A673 (cell line): ENCODE results near the gene CEP131. TPM values are rescaled to one million over a fixed set of nuclear protein-coding genes. Genes with fewer than 3 reads are reported as not detected.

ENCODE experiments used
- BruUV-seq: library from RNA; stranded (reverse); fragments of 400-500 nt; replicated peaks from 2 replicates; lab custom pipeline; 2021; lab: Mats Ljungman, UMichigan
- CTCF ChIA-PET: fragments of 300-600 bp; sonication (Branson Sonifier 250); formaldehyde crosslinking; loops from one replicate; lab custom pipeline; 2022; ENCODE audit warnings: antibody characterized with exemption; lab: Charles Lee
- POLR2A ChIA-PET: fragments of 300-600 bp; sonication (Branson Sonifier 250); formaldehyde crosslinking; loops from one replicate; lab custom pipeline; 2022; ENCODE audit warnings: antibody characterized with exemption; ENCODE audit not compliant: low non-redundant PET; lab: Charles Lee
- DNase-seq: peaks from one replicate; pipeline ENCODE4 v3.0.0-alpha.2; 2015; ENCODE audit warnings: low spot score
- H3K27ac ChIP-seq: fragments of 200-600 bp; sonication (generic); 2 replicates; pipeline ENCODE4 v1.5.1; 2016; ENCODE audit warnings: mixed run types, low read depth, mild to moderate bottlenecking, mixed read lengths, antibody characterized with exemption, low read length; ENCODE audit not compliant: poor library complexity, severe bottlenecking
- H3K27me3 ChIP-seq: fragments of 200-600 bp; sonication (generic); replicated peaks from 2 replicates; pipeline ENCODE4 v1.6.1; 2017; ENCODE audit warnings: mixed run types, low read depth, mild to moderate bottlenecking, mixed read lengths, antibody characterized with exemption, low read length; ENCODE audit not compliant: insufficient read depth, poor library complexity
- H3K36me3 ChIP-seq: fragments of 200-600 bp; sonication (generic); 2 replicates; pipeline ENCODE4 v1.6.1; 2016; ENCODE audit warnings: mixed run types, mild to moderate bottlenecking, mixed read lengths, antibody characterized with exemption, low read length; ENCODE audit not compliant: insufficient read depth, poor library complexity, severe bottlenecking
- H3K4me1 ChIP-seq: fragments of 200-600 bp; sonication (generic); 2 replicates; pipeline ENCODE4 v1.6.1; 2017; ENCODE audit warnings: mixed run types, mild to moderate bottlenecking, mixed read lengths, antibody characterized with exemption, low read length; ENCODE audit not compliant: insufficient read depth, poor library complexity, severe bottlenecking
- H3K4me3 ChIP-seq: fragments of 200-600 bp; sonication (generic); 2 replicates; pipeline ENCODE4 v1.5.1; 2016; ENCODE audit warnings: low read depth, mixed run types, mild to moderate bottlenecking, mixed read lengths, low read length; ENCODE audit not compliant: poor library complexity, severe bottlenecking
- H3K9me3 ChIP-seq: fragments of 200-600 bp; sonication (generic); 2 replicates; pipeline ENCODE4 v1.6.1; 2016; ENCODE audit warnings: mixed run types, low read depth, mild to moderate bottlenecking, mixed read lengths, antibody characterized with exemption, low read length; ENCODE audit not compliant: poor library complexity, severe bottlenecking
- EZH2 ChIP-seq: fragments of 200-600 bp; sonication (generic); IDR thresholded peaks from 2 replicates; pipeline ENCODE4 v1.6.1; 2017; ENCODE audit warnings: borderline replicate concordance, low read depth, mild to moderate bottlenecking, mixed read lengths, antibody characterized with exemption, low read length; ENCODE audit not compliant: poor library complexity, severe bottlenecking
- intact Hi-C: fragments of 100-400 bp; cut with micrococcal nuclease; formaldehyde crosslinking; loops from one replicate; pipeline ENCODE4 v1.10.0; 2022; ENCODE audit not compliant: unreplicated experiment
- total RNA-seq: library from RNA; stranded (reverse); gene quantifications from 2 replicates; pipeline ENCODE4 v1.2.3, GENCODE V29; 2021
- TF ChIP-seq, protein P1 (sequence below): fragments of 300-800, 200-600 bp; sonication (generic); conservative IDR thresholded peaks from 2 replicates; pipeline ENCODE4 v1.5.1; 2017; ENCODE audit warnings: low read depth, mild to moderate bottlenecking, antibody characterized with exemption, low read length, moderate library complexity, mixed read lengths

The CEP131 gene
- total RNA-seq, 1 experiment from 2014 or later = 27.1 TPM

DNA sequence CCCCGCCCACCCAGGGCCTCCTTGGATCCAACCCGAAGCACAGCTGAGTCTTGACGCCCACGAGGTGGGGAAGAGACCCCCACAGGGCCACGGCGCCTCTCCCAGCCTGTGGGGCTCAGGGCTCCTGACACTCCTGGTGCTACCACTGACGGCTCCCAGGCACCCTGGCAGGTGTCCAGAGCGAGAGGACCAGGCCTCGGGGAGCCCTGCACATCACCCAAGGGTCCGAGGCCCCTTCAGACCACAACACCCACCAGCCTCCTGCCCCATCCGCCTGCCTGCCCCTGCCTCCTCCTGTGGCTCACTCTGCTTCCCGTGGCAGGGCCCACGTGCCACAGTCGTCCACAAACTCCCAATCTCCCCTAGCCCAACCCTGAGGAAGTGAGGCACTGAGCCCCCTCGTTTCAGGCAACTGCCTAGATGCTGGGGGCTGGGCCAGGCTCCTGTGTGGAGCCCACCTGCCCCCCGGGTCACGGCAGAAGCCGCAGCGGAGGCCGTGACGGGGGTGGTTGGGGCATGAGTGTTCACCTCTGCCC is 28.5 kb downstream of the CEP131 start:
- Histone ChIP-seq H3K4me3 (no peak overlapping the region), H3K4me1 (no peaks in the 10 kb centered on the region), H3K9me3 (no peaks in the 10 kb centered on the region), H3K27me3 (no peaks in the 10 kb centered on the region), H3K36me3 (peaks cover under 1% of the 10 kb centered on the region), H3K27ac (no peak overlapping the region)
- no peak for DNase-seq
- ChIA-PET CTCF (no interaction called here), POLR2A (no interaction called here)
- intact Hi-C loops = no loop called here
- TF ChIP-seq, protein P1, sequence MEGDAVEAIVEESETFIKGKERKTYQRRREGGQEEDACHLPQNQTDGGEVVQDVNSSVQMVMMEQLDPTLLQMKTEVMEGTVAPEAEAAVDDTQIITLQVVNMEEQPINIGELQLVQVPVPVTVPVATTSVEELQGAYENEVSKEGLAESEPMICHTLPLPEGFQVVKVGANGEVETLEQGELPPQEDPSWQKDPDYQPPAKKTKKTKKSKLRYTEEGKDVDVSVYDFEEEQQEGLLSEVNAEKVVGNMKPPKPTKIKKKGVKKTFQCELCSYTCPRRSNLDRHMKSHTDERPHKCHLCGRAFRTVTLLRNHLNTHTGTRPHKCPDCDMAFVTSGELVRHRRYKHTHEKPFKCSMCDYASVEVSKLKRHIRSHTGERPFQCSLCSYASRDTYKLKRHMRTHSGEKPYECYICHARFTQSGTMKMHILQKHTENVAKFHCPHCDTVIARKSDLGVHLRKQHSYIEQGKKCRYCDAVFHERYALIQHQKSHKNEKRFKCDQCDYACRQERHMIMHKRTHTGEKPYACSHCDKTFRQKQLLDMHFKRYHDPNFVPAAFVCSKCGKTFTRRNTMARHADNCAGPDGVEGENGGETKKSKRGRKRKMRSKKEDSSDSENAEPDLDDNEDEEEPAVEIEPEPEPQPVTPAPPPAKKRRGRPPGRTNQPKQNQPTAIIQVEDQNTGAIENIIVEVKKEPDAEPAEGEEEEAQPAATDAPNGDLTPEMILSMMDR = no peak
- no peak for TF ChIP-seq EZH2
- BruUV-seq = no TSS peak

DNA sequence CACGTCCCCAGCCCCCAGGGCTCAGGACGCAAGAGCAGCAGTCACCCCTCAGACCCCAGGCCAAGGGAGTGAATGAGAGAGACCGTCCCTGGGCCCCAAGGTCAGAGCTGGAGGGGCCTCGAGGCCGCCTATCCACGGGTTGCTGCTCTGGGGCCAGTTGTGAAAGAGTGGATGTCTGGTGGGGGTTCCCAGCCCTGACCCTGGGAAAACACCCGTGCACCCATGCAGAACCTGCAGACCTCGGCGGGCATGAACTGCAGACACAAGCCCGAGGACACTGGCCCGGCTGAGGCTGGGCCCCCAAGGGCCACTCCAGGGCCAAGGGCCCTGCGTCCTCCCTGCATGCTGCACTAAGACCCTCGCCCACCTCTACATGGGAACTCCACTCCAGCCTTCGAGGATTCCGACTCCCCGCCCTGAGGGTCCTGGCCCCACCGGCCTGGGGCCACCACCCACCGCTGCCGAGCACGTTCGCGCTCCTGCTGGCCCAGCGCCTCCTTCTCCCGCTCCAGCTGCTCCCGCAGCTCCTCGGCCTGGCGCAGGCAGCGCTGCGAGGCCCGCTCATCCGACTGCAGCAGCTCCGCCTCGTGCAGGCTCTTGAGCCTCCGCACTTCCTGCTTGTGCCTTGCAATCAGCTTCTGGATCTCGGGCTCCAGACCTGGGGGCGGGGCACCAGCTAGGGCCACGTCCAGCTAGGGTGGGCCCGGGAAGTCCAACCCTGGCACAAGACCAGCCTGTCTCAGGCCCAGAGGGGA is 29.1 kb downstream of the CEP131 start:
- Histone ChIP-seq H3K9me3 (no peaks in the 10 kb centered on the region), H3K36me3 (peaks cover 5% of the 10 kb centered on the region), H3K27ac (no peak overlapping the region), H3K4me1 (no peaks in the 10 kb centered on the region), H3K4me3 (no peak overlapping the region), H3K27me3 (no peaks in the 10 kb centered on the region)
- ChIA-PET CTCF (no interaction called here), POLR2A (no interaction called here)
- no peak for DNase-seq
- BruUV-seq = no TSS peak
- intact Hi-C loops = no loop called here
- no peak for TF ChIP-seq EZH2
- TF ChIP-seq, protein P1 = no peak

DNA sequence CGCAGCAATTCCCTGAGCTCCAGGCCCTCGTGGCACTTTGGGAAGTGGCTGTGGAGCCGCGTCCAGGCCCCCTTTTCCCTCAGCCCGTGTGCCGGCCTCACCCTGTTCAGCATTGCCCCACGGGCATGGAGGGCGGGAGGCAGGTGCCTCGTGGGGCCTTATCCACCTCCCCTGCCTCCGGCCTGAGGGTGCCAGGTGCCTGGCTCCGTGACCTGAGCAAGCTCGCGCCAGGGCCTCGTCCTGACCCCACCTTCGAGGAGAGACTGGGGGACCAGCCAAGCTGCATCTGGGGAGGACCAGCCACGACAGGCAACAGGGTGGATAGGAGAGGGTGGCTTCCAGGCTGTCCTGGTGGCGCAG is 29.7 kb downstream of the CEP131 start:
- H3K27ac ChIP-seq = no peak overlapping the region
- H3K27me3 ChIP-seq = no peaks in the 10 kb centered on the region
- BruUV-seq = no TSS peak
- CTCF ChIA-PET = no interaction called here
- no peaks in the 10 kb centered on the region for H3K9me3 ChIP-seq
- TF ChIP-seq, protein P1 = no peak
- no peak for TF ChIP-seq EZH2
- H3K36me3 ChIP-seq = peaks cover 5% of the 10 kb centered on the region
- no peaks in the 10 kb centered on the region for H3K4me1 ChIP-seq
- POLR2A ChIA-PET = no interaction called here
- DNase-seq = no peak
- no peak overlapping the region for H3K4me3 ChIP-seq
- intact Hi-C loops = no loop called here
